GM12878 (cell line): ENCODE data around the gene GRM3.

Source experiments
- ATF7 ChIP-seq: fragments of 450-650 bp; IDR thresholded peaks from 2 replicates; pipeline ENCODE4 v1.6.1; 2016; ENCODE audit warnings: low read depth, mild to moderate bottlenecking
- HDAC6 ChIP-seq: fragments of 200-600 bp; sonication (generic); IDR thresholded peaks from one replicate; pipeline ENCODE4 v1.8.0; 2017; ENCODE audit warnings: antibody characterized with exemption; ENCODE audit not compliant: unreplicated experiment
- SP1 ChIP-seq: IDR thresholded peaks from one replicate; pipeline ENCODE4 v1.6.1; 2011; ENCODE audit warnings: low read depth, low read length
- SUZ12 ChIP-seq: fragments of 200-600 bp; sonication (generic); IDR thresholded peaks from one replicate; pipeline ENCODE4 v1.6.1; 2018; ENCODE audit warnings: antibody characterized with exemption, mild to moderate bottlenecking; ENCODE audit not compliant: unreplicated experiment
- TARDBP ChIP-seq: IDR thresholded peaks from 2 replicates; pipeline ENCODE4 v1.6.1; 2016; ENCODE audit warnings: borderline replicate concordance
- TBL1XR1 ChIP-seq: IDR thresholded peaks from 2 replicates; pipeline ENCODE4 v1.6.1; 2012; ENCODE audit warnings: low read depth, low read length, improper control_type of control experiment
- TF ChIP-seq, protein P1 (sequence below), 3 experiments: IDR thresholded peaks in 2 of 3; conservative IDR thresholded peaks in 1 of 3; 2 replicates each; pipeline ENCODE4 v1.5.1; 2011; ENCODE audit warnings: low read depth in 3 of 3, low read length in 3 of 3, mild to moderate bottlenecking in 3 of 3, control low read depth in 2 of 3, moderate library complexity in 2 of 3, inconsistent platforms in 1 of 3, mixed read lengths in 1 of 3; ENCODE audit not compliant: control insufficient read depth in 2 of 3, insufficient read depth in 1 of 3; ENCODE audit errors: extremely low read depth in 1 of 3
- TF ChIP-seq, protein P2 (sequence below): IDR thresholded peaks from 2 replicates; pipeline ENCODE4 v1.6.1; 2012; ENCODE audit warnings: low read depth, low read length, improper control_type of control experiment

DNA sequence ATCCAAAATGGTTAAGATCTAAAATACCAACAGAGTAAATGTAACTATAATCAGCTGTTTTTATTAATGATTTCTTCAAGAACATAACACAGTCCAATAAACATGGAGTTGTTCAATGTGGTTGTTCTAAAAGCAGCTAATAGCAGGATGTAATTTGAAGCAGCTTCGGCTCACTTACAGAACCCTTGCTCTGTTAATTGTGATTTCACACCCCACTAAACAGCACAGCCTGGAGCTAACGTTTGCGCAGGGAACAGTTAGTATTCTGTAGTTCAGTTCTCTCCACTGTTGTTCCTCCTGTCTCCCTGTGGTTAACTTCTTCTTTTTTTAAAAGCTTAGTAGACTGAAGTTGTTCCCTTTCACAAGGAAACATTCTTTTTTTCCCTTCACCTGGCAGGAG, 104.0 kb downstream of the GRM3 start:
- TF ChIP-seq ATF7 (no peak), TBL1XR1 (no peak), SUZ12 (no peak), HDAC6 (no peak), SP1 (no peak), TARDBP (no peak)
- TF ChIP-seq, protein P1, sequence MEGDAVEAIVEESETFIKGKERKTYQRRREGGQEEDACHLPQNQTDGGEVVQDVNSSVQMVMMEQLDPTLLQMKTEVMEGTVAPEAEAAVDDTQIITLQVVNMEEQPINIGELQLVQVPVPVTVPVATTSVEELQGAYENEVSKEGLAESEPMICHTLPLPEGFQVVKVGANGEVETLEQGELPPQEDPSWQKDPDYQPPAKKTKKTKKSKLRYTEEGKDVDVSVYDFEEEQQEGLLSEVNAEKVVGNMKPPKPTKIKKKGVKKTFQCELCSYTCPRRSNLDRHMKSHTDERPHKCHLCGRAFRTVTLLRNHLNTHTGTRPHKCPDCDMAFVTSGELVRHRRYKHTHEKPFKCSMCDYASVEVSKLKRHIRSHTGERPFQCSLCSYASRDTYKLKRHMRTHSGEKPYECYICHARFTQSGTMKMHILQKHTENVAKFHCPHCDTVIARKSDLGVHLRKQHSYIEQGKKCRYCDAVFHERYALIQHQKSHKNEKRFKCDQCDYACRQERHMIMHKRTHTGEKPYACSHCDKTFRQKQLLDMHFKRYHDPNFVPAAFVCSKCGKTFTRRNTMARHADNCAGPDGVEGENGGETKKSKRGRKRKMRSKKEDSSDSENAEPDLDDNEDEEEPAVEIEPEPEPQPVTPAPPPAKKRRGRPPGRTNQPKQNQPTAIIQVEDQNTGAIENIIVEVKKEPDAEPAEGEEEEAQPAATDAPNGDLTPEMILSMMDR (IDR thresholded peaks at IDR 0.05 in 2 of 3, conservative IDR thresholded peaks at IDR 0.05 in 1 of 3; ENCODE audit: control insufficient read depth in 2 of 3, extremely low read depth in 1 of 3, insufficient read depth in 1 of 3, low read depth in 3 of 3, low read length in 3 of 3) = no peak
- TF ChIP-seq, protein P2, sequence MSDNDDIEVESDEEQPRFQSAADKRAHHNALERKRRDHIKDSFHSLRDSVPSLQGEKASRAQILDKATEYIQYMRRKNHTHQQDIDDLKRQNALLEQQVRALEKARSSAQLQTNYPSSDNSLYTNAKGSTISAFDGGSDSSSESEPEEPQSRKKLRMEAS = no peak
